GM19240 (cell line): ENCODE results near the gene CENPS.

Experiments used
- DNase-seq: peaks from one replicate; pipeline ENCODE4 v3.0.0; 2011; ENCODE audit warnings: low spot score; ENCODE audit not compliant: insufficient read length

Gene CENPS

DNA sequence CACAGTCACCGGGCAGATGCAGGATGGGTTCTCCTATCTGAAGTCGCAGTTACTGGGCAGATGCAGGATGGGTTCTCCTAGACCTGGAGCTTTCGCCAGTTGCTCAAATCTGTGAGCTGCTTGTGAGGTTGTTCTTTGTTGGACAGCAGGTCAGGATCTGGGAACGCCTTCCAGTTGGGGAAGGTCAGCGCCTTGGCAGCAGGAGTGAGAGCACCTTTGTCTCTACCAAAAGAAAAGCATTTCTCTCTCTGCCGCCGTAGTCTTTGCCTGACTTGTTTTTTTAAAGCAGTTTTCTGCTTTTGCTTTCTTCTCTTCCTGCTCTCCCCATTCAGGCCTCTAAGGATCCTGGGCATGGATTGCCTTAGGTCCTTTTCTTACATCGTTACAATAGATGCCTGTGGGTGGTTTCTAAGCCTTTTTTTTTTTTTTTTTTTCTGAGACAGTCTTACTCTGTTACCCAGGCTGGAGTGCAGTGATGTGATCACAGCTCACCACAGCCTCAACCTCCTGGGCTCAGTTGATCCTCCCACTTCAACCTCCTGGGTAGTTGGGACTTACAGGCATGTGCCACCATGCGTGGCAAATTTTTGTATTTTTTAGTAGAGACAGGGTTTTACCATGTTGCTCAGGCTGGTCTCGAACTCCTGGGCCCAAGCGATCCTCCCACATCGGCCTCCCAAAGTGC, 60.2 kb downstream of the CENPS start:
- DNase-seq: no peak
